IMR-90 (cell line): Measurements from ENCODE around the gene SPACA7. TPM values are rescaled to one million over a fixed set of nuclear protein-coding genes. Genes with fewer than 3 reads are reported as not detected.

Source experiments
- ATAC-seq: fragments of 200-7000 bp; cut with Tn5 transposase; 2 replicates; pipeline ENCODE4 v1.9.1; 2020; ENCODE audit warnings: low read depth, mild to moderate bottlenecking, moderate library complexity
- BruUV-seq: library from RNA; stranded (reverse); fragments of 400-500 nt; replicated peaks from 2 replicates; lab custom pipeline; 2021; lab: Mats Ljungman, UMichigan
- CTCF ChIA-PET: fragments of 300-600 bp; formaldehyde crosslinking; extraction: SDS; loops from one replicate; lab custom pipeline; 2021; ENCODE audit warnings: antibody characterized with exemption; lab: Yijun Ruan, JAX
- POLR2A ChIA-PET: fragments of 300-600 bp; sonication (Branson Sonifier 250); formaldehyde crosslinking; loops from one replicate; lab custom pipeline; 2022; ENCODE audit warnings: antibody characterized with exemption; ENCODE audit not compliant: unreplicated experiment; lab: Charles Lee
- DNase-seq: peaks from one replicate; pipeline ENCODE4 v3.0.0; 2013
- H2AFZ ChIP-seq: replicated peaks from 2 replicates; pipeline ENCODE3; 2013; ENCODE audit warnings: low read length, mild to moderate bottlenecking; ENCODE audit not compliant: poor library complexity
- H2AK5ac ChIP-seq: 2 replicates; pipeline ENCODE4 v1.6.1; 2013; ENCODE audit warnings: low read depth, low read length, inconsistent platforms
- H2AK9ac ChIP-seq: replicated peaks from 2 replicates; pipeline ENCODE3; 2013; ENCODE audit warnings: mild to moderate bottlenecking, low read depth, low read length, moderate library complexity; ENCODE audit not compliant: poor library complexity
- H2BK120ac ChIP-seq: 2 replicates; pipeline ENCODE4 v1.6.1; 2013; ENCODE audit warnings: low read depth, low read length, inconsistent platforms
- H2BK15ac ChIP-seq: 3 replicates; pipeline ENCODE4 v1.6.1; 2013; ENCODE audit warnings: low read depth, low read length, inconsistent platforms
- H2BK20ac ChIP-seq: 2 replicates; pipeline ENCODE4 v1.6.1; 2013; ENCODE audit warnings: low read depth, mild to moderate bottlenecking, inconsistent platforms, low read length, moderate library complexity
- H2BK5ac ChIP-seq: 2 replicates; pipeline ENCODE4 v1.6.1; 2013; ENCODE audit warnings: mild to moderate bottlenecking, low read depth, low read length, inconsistent platforms; ENCODE audit not compliant: poor library complexity, severe bottlenecking
- H3K14ac ChIP-seq: replicated peaks from 2 replicates; pipeline ENCODE4 v1.6.1; 2013; ENCODE audit warnings: low read depth, low read length, inconsistent platforms
- H3K18ac ChIP-seq: 2 replicates; pipeline ENCODE4 v1.6.1; 2013; ENCODE audit warnings: low read depth, low read length, control low read depth
- H3K23ac ChIP-seq: 2 replicates; pipeline ENCODE4 v1.6.1; 2013; ENCODE audit warnings: low read depth, low read length, inconsistent platforms
- H3K27ac ChIP-seq: 2 replicates; pipeline ENCODE4 v1.5.1; 2013; ENCODE audit warnings: mild to moderate bottlenecking, control low read depth, low read length; ENCODE audit not compliant: insufficient read depth
- H3K27me3 ChIP-seq: 2 replicates; pipeline ENCODE4 v1.6.1; 2013; ENCODE audit warnings: low read length; ENCODE audit not compliant: control insufficient read depth, insufficient read depth
- H3K36me3 ChIP-seq: 2 replicates; pipeline ENCODE4 v1.6.1; 2013; ENCODE audit warnings: low read length, mixed read lengths; ENCODE audit not compliant: control insufficient read depth, insufficient read depth
- H3K4ac ChIP-seq: 2 replicates; pipeline ENCODE4 v1.6.1; 2013; ENCODE audit warnings: low read depth, low read length, inconsistent platforms
- H3K4me1 ChIP-seq: 2 replicates; pipeline ENCODE4 v1.6.1; 2013; ENCODE audit warnings: low read length, mixed read lengths; ENCODE audit not compliant: control insufficient read depth, insufficient read depth
- H3K4me2 ChIP-seq: 2 replicates; pipeline ENCODE4 v1.6.1; 2013; ENCODE audit warnings: low read depth, mild to moderate bottlenecking, control low read depth, low read length, moderate library complexity
- H3K4me3 ChIP-seq: 2 replicates; pipeline ENCODE4 v1.5.1; 2013; ENCODE audit warnings: low read depth, mild to moderate bottlenecking, control low read depth, low read length, moderate library complexity; ENCODE audit not compliant: insufficient read depth
- H3K56ac ChIP-seq: 2 replicates; pipeline ENCODE4 v1.6.1; 2013; ENCODE audit warnings: low read length, inconsistent platforms; ENCODE audit not compliant: insufficient read depth; ENCODE audit errors: extremely low read depth
- H3K79me1 ChIP-seq, 2 experiments: 2 replicates each; pipeline ENCODE4 v1.6.1; 2013; ENCODE audit warnings: low read length in 2 of 2, inconsistent platforms in 1 of 2, low read depth in 1 of 2
- H3K9ac ChIP-seq: 2 replicates; pipeline ENCODE4 v1.6.1; 2013; ENCODE audit warnings: low read depth, low read length, control low read depth
- H3K9me1 ChIP-seq: 2 replicates; pipeline ENCODE4 v1.6.1; 2013; ENCODE audit warnings: low read length, inconsistent platforms; ENCODE audit not compliant: insufficient read depth
- H3K9me3 ChIP-seq: 2 replicates; pipeline ENCODE4 v1.6.1; 2013; ENCODE audit warnings: low read length; ENCODE audit not compliant: control insufficient read depth, insufficient read depth
- H4K20me1 ChIP-seq: 2 replicates; pipeline ENCODE4 v1.6.1; 2013; ENCODE audit warnings: low read length, inconsistent platforms; ENCODE audit not compliant: insufficient read depth
- H4K5ac ChIP-seq: 2 replicates; pipeline ENCODE4 v1.6.1; 2013; ENCODE audit warnings: mild to moderate bottlenecking, low read depth, low read length, control low read depth
- H4K8ac ChIP-seq, 2 experiments: 2 replicates each; pipeline ENCODE4 v1.6.1; 2013; ENCODE audit warnings: low read depth in 2 of 2, low read length in 2 of 2, control low read depth in 1 of 2, inconsistent platforms in 1 of 2
- H4K91ac ChIP-seq: 2 replicates; pipeline ENCODE4 v1.6.1; 2013; ENCODE audit warnings: low read depth, low read length, inconsistent platforms; ENCODE audit not compliant: insufficient read depth
- BHLHE40 ChIP-seq: fragments of 150-350 bp; IDR thresholded peaks from 2 replicates; pipeline ENCODE4 v1.6.1; 2016; ENCODE audit warnings: mild to moderate bottlenecking, low read depth, low read length
- CEBPB ChIP-seq: IDR thresholded peaks from 2 replicates; pipeline ENCODE4 v1.6.1; 2012; ENCODE audit warnings: low read depth, low read length, improper control_type of control experiment
- CHD1 ChIP-seq: IDR thresholded peaks from 2 replicates; pipeline ENCODE4 v1.6.1; 2012; ENCODE audit warnings: low read depth, low read length, improper control_type of control experiment
- FOS ChIP-seq: fragments of 150-350 bp; IDR thresholded peaks from 2 replicates; pipeline ENCODE4 v1.6.1; 2016; ENCODE audit warnings: low read depth, low read length
- MAFK ChIP-seq: IDR thresholded peaks from 2 replicates; pipeline ENCODE4 v1.6.1; 2012; ENCODE audit warnings: low read depth, low read length, improper control_type of control experiment
- MAZ ChIP-seq: IDR thresholded peaks from 2 replicates; pipeline ENCODE4 v1.6.1; 2012; ENCODE audit warnings: low read depth, mild to moderate bottlenecking, low read length, improper control_type of control experiment, moderate library complexity, borderline replicate concordance
- MXI1 ChIP-seq: IDR thresholded peaks from 2 replicates; pipeline ENCODE4 v1.6.1; 2012; ENCODE audit warnings: low read depth, mild to moderate bottlenecking, low read length, moderate library complexity, borderline replicate concordance
- NFE2L2 ChIP-seq: fragments of 150-350 bp; IDR thresholded peaks from 2 replicates; pipeline ENCODE4 v1.6.1; 2016; ENCODE audit warnings: low read depth, mild to moderate bottlenecking, low read length
- POLR2A ChIP-seq: IDR thresholded peaks from 2 replicates; pipeline ENCODE4 v1.6.1; 2012; ENCODE audit warnings: mild to moderate bottlenecking, low read depth, low read length
- RAD21 ChIP-seq: IDR thresholded peaks from 2 replicates; pipeline ENCODE4 v1.6.1; 2012; ENCODE audit warnings: low read length, improper control_type of control experiment
- RCOR1 ChIP-seq: IDR thresholded peaks from 2 replicates; pipeline ENCODE4 v1.6.1; 2012; ENCODE audit warnings: mild to moderate bottlenecking, low read length, improper control_type of control experiment; ENCODE audit not compliant: insufficient replicate concordance
- RFX5 ChIP-seq: IDR thresholded peaks from 2 replicates; pipeline ENCODE4 v1.8.0; 2012; ENCODE audit warnings: low read depth, mild to moderate bottlenecking, low read length, moderate library complexity
- SMC3 ChIP-seq: fragments of 150-350 bp; IDR thresholded peaks from 2 replicates; pipeline ENCODE4 v1.6.1; 2016; ENCODE audit warnings: low read depth, mild to moderate bottlenecking, antibody characterized with exemption, low read length, moderate library complexity
- WGBS, 2 experiments: methylation state at CpG; one replicate each; pipeline versions ENCODE4 v1.1.5 to v1.1.7; 2013; ENCODE audit warnings: missing lambda C conversion rate in 2 of 2; ENCODE audit not compliant: insufficient read length in 1 of 2; ENCODE audit errors: extremely low coverage in 2 of 2; 5-methylcytosine and 5-hydroxymethylcytosine counted together
- dilution Hi-C: fragments of 300-500 bp; cut with HindIII; formaldehyde crosslinking; loops from one replicate; pipeline ENCODE4 v1.14.3; 2018; ENCODE audit warnings: low sequenced_read_pairs; ENCODE audit not compliant: unreplicated experiment
- in situ Hi-C: fragments of 300-500 bp; cut with MboI; formaldehyde crosslinking; loops from 3 replicates; pipeline ENCODE4 v1.14.3; 2019; ENCODE audit warnings: low sequenced_read_pairs, inconsistent platforms, mixed read lengths
- intact Hi-C: fragments of 100-400 bp; cut with micrococcal nuclease; formaldehyde crosslinking; loops from 2 replicates; pipeline ENCODE4 v1.10.0; 2022
- polyA plus RNA-seq, 3 experiments: library from polyadenylated mRNA; depleted of rRNA; stranded (reverse); fragments of >200 nt; gene quantifications; 2 replicates each; pipeline ENCODE4 v1.2.3, GENCODE V29; 2012; ENCODE audit warnings: low replicate concordance in 1 of 3
- total RNA-seq: library from RNA; depleted of rRNA; stranded (reverse); fragments of >200 nt; gene quantifications from 2 replicates; pipeline ENCODE4 v1.2.3, GENCODE V29; 2012
- TF ChIP-seq, protein P1 (sequence below): fragments of 150-350 bp; IDR thresholded peaks from 2 replicates; pipeline ENCODE4 v1.6.1; 2017; ENCODE audit warnings: mild to moderate bottlenecking, antibody characterized with exemption, low read length, low read depth
- TF ChIP-seq, protein P2 (sequence below): fragments of 150-350 bp; IDR thresholded peaks from 2 replicates; pipeline ENCODE4 v1.6.1; 2016; ENCODE audit warnings: low read depth, mild to moderate bottlenecking, low read length, moderate library complexity, borderline replicate concordance
- TF ChIP-seq, protein P3 (sequence below): conservative IDR thresholded peaks from 2 replicates; pipeline ENCODE4 v1.5.1; 2012; ENCODE audit warnings: mild to moderate bottlenecking, low read depth, low read length, improper control_type of control experiment

SPACA7 gene
- total and polyA plus RNA-seq, 2 of the 4 experiments (the other 2 are of a cell fraction) = not detected

DNA sequence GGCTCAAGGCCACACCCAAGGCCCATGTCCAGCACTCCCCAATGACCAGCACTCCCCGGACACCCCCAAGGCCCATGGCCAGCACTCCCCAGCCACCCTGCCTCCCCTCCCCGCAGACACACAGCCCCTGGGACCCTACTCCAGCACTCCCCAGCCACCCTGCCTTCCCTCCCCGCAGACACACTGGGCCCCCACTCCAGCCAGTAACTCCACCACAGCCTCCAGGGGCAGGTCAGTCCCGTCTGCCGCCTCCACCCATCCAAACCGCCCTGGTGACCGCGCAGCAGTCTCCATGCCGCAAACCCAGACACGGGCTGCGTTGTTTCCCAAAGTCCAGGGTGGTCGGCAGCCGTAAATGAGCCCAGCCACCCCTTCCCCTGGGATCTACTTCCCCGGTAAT is 70.7 kb downstream of the SPACA7 start:
- Histone ChIP-seq H3K4me2 (no peak overlapping the region), H3K79me1 (no peaks in the 10 kb centered on the region), H2AK5ac (no peak overlapping the region), H2BK15ac (no peak overlapping the region), H4K91ac (no peak overlapping the region), H3K9ac (no peak overlapping the region), H3K9me1 (no peaks in the 10 kb centered on the region), H3K4ac (no peak overlapping the region), H2AK9ac (no peak overlapping the region), H2BK120ac (no peak overlapping the region), H3K14ac (no peak overlapping the region), H2BK5ac (no peak overlapping the region), H3K4me3 (no peak overlapping the region), H4K20me1 (no peaks in the 10 kb centered on the region), H3K23ac (no peak overlapping the region), H3K4me1 (no peaks in the 10 kb centered on the region), H3K9me3 (no peaks in the 10 kb centered on the region), H3K56ac (no peak overlapping the region), H4K8ac (no peak overlapping the region), H3K27ac (no peak overlapping the region), H3K18ac (no peak overlapping the region), H3K27me3 (peaks cover 11% of the 10 kb centered on the region), H2AFZ (no peak overlapping the region), H3K36me3 (no peaks in the 10 kb centered on the region), H2BK20ac (no peak overlapping the region), H4K5ac (no peak overlapping the region)
- in situ Hi-C loops (no loop called here), dilution Hi-C loops (no loop called here), intact Hi-C loops (loop anchor here (10.0 kb wide), 1 partner anchor 1382 kb away; no protein-coding TSS in a partner anchor)
- ATAC-seq = no peak
- TF ChIP-seq MAZ (no peak), FOS (no peak), CEBPB (no peak), RFX5 (no peak), NFE2L2 (no peak), CHD1 (no peak), MAFK (no peak), RCOR1 (no peak), POLR2A (no peak), SMC3 (no peak), BHLHE40 (no peak), MXI1 (no peak), RAD21 (no peak)
- TF ChIP-seq, protein P1, sequence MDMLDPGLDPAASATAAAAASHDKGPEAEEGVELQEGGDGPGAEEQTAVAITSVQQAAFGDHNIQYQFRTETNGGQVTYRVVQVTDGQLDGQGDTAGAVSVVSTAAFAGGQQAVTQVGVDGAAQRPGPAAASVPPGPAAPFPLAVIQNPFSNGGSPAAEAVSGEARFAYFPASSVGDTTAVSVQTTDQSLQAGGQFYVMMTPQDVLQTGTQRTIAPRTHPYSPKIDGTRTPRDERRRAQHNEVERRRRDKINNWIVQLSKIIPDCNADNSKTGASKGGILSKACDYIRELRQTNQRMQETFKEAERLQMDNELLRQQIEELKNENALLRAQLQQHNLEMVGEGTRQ = no peak
- TF ChIP-seq, protein P2, sequence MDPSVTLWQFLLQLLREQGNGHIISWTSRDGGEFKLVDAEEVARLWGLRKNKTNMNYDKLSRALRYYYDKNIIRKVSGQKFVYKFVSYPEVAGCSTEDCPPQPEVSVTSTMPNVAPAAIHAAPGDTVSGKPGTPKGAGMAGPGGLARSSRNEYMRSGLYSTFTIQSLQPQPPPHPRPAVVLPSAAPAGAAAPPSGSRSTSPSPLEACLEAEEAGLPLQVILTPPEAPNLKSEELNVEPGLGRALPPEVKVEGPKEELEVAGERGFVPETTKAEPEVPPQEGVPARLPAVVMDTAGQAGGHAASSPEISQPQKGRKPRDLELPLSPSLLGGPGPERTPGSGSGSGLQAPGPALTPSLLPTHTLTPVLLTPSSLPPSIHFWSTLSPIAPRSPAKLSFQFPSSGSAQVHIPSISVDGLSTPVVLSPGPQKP = no peak
- TF ChIP-seq, protein P3, sequence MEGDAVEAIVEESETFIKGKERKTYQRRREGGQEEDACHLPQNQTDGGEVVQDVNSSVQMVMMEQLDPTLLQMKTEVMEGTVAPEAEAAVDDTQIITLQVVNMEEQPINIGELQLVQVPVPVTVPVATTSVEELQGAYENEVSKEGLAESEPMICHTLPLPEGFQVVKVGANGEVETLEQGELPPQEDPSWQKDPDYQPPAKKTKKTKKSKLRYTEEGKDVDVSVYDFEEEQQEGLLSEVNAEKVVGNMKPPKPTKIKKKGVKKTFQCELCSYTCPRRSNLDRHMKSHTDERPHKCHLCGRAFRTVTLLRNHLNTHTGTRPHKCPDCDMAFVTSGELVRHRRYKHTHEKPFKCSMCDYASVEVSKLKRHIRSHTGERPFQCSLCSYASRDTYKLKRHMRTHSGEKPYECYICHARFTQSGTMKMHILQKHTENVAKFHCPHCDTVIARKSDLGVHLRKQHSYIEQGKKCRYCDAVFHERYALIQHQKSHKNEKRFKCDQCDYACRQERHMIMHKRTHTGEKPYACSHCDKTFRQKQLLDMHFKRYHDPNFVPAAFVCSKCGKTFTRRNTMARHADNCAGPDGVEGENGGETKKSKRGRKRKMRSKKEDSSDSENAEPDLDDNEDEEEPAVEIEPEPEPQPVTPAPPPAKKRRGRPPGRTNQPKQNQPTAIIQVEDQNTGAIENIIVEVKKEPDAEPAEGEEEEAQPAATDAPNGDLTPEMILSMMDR = no peak
- no peak for DNase-seq
- WGBS, 2 experiments = 86% methylated on average over 8 of the region's 14 CpGs; no CpG with 5 or more reads in 1 of the 2 experiments
- ChIA-PET POLR2A (no interaction called here), CTCF (no interaction called here)
- no TSS peak for BruUV-seq
